Activated CD8-positive, alpha-beta memory T cell treated with anti-CD3 and anti-CD28 coated beads for 36 hours (primary cell): ENCODE measurements around the gene CUEDC1. TPM values are rescaled to one million over a fixed set of nuclear protein-coding genes. Genes with fewer than 3 reads are reported as not detected.

ENCODE experiments used
- CTCF ChIA-PET: fragments of 350-600 bp; sonication (Branson Sonifier 250); formaldehyde crosslinking; loops from one replicate; lab custom pipeline; 2021; ENCODE audit warnings: antibody characterized with exemption; lab: Charles Lee
- POLR2A ChIA-PET: fragments of 350-600 bp; sonication (Branson Sonifier 250); formaldehyde crosslinking; loops from one replicate; lab custom pipeline; 2021; ENCODE audit warnings: antibody characterized with exemption; lab: Charles Lee
- total RNA-seq, 2 experiments: library from RNA; stranded (reverse); gene quantifications; one replicate each; pipeline ENCODE4 v1.2.3, GENCODE V29; 2021

Gene CUEDC1
- total RNA-seq, 2 experiments from 2014 or later: 0.30 TPM; not detected in 1

DNA sequence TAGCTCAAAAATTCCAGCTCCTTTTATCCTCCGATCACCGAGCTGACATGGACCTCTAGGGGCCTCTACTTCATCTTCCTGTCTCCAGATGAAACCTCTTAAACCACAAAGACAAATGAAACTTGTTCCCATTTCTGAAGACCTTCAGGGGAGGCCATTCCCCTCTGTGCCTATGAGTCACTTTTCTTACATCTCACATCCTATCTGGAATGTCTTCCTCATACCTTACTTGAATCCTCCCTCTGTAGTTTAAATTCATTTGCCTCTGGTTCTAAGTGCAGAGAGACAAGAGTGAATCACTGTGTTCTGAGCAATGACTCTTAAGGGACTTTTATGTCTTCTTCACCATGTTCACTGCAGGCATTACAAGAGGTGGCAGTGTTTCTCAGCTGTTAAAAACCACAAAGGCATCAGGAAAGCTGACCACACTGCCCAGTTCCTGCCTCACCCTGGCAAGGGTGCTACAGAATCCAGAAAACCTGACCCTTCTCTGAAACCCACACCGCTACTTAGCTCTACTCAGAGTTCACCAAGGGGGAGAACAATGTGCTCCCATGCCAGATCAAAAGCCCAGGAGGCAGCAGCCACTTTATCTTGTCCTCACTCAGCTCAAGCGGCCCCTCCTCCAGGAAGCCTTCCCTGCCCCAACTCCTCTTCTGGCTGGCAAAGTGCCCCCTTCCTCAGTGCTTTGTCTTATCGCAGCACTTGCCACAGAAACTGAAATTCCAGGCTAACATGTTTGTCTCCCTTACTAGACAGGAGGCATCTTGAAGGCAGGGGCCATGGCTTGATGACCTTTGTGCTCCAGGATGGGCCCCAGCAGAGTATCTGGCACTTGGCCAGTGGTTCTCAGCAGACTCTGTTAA lies 6.4 kb downstream of the CUEDC1 start:
- POLR2A ChIA-PET: no interaction called here

GRCh38 chr17:57948169-57948554 lies 7.0 kb downstream of the CUEDC1 start:
- ChIA-PET POLR2A (no interaction called here), CTCF (no interaction called here)

More for the DNA sequence above, 6.4 kb downstream of the CUEDC1 start:
- CTCF ChIA-PET: interaction anchor here (1.8 kb wide), 1 partner anchor 9 kb away, joined by 4 read pairs; no protein-coding TSS in a partner anchor

GRCh38 chr17:57947369-57947768 lies 7.8 kb downstream of the CUEDC1 start:
- CTCF ChIA-PET: interaction anchor here (0.6 to 1.1 kb wide), 2 partner anchors 8 to 47 kb away, joined by 3 to 7 read pairs; no protein-coding TSS in a partner anchor
- POLR2A ChIA-PET: interaction anchor here (0.9 kb wide), 1 partner anchor 41 kb away, joined by 4 read pairs; the partner anchor contains the start of gene VEZF1

GRCh38 chr17:57946798-57947358 lies 8.3 kb downstream of the CUEDC1 start:
- POLR2A ChIA-PET: interaction anchor here (0.6 to 0.9 kb wide), 2 partner anchors 41 to 50 kb away, joined by 4 read pairs; partner anchors contain the start of gene VEZF1
- CTCF ChIA-PET: interaction anchor here (0.6 to 1.1 kb wide), 2 partner anchors 9 to 47 kb away, joined by 3 to 7 read pairs; no protein-coding TSS in a partner anchor

GRCh38 chr17:57945996-57946797 lies 9.0 kb downstream of the CUEDC1 start:
- POLR2A ChIA-PET: interaction anchor here (0.6 to 0.9 kb wide), 2 partner anchors 42 to 51 kb away, joined by 4 read pairs; partner anchors contain the start of gene VEZF1
- CTCF ChIA-PET: interaction anchor here (0.5 kb wide), 1 partner anchor 50 kb away, joined by 3 read pairs; no protein-coding TSS in a partner anchor

DNA sequence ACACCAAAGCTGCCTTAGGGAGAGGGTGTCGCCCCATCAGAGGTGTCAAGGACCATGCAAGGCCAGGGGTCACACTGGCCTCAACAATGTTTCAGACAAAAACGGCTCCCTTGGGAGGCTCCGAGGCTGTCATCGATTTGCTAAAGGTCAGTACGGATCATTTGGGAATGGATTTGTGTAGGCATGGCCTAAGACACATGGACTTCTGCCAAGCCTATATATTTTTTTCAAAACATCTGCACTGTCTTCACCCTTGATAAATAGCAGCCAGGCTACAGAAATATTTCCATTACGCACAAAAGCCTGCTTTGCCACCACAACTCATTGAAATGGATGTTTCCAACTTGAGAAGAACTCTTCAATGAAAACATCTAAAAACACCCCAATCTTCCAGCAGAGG lies 10.3 kb downstream of the CUEDC1 start:
- ChIA-PET POLR2A (no interaction called here), CTCF (no interaction called here)

- CTCF ChIA-PET: no interaction called here
- POLR2A ChIA-PET: no interaction called here
Observed at GRCh38 chr17:57943645-57944044, 11.6 kb downstream of the CUEDC1 start.

DNA sequence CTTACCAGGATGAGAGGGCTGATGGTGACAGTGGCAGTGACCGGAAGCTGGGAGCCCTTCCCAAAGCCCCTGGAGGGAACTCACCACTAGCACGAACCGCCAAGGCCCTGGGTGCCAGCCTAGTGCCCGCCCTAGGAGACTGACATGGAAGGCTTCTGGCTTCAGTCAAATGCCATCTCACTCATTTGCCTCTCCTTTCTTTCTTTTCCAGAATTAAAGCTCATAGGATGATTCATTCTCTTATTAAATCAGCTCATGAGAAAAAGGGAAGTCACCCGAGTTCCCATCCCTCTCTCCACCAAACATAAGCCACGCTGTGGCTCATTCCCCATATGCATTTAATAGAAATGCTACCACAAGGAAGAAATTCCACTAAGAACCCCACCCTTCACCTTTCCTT lies 12.1 kb downstream of the CUEDC1 start:
- POLR2A ChIA-PET: no interaction called here
- CTCF ChIA-PET: no interaction called here

DNA sequence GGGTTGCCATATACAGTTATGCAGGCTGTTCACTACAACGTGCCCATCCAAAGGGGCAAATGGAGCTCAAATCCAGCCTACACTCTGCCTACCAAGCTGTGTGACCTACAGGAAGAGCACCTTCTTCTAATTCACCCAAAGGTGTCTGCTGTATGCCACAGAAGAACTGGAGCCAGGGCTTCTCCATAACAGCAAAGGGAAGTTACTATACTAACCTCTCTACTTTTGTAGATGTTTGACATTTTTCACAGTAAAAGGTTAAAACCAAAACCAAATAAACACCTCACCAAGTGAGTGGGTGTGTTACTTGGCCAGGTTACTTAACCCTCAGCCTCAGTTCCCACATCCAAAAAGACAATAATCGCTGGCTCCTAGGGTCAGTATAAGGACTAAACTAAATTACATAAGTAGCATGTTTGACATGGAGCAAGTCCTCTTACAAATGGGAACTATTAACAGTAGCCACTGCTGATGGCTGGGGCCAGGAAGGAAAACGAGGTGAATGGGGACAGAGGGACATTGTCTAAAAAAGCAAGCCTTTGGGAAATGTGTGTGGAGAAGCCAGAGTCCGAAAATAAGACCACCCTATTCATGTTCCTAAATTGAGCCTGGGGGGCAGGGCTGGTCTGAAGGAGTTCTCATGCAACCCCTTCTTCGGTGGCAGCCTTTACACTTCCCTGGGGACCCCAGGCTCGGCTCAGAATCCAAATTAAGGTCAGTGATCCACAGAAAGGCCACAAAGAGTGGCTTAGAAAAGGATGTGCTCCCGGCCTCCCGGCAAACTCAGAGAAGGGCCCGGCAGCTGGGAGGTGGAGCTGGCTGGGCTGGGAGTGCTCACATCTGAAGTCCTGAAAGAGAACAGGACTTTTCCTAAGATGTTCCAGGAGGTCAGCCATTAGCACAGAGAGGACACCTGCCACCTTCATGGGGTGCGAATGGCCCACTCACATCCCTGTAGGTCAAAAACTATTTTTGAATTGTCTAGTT lies 13.5 kb downstream of the CUEDC1 start:
- CTCF ChIA-PET: interaction anchor here (1.6 kb wide), 1 partner anchor 11 kb away, joined by 3 read pairs; no protein-coding TSS in a partner anchor
- POLR2A ChIA-PET: no interaction called here

- CTCF ChIA-PET: interaction anchor here (1.2 to 1.8 kb wide), 3 partner anchors 9 to 90 kb away, joined by 3 to 4 read pairs (median 3); no protein-coding TSS in a partner anchor
- POLR2A ChIA-PET: no interaction called here
Observed at GRCh38 chr17:57940653-57941329, 14.4 kb downstream of the CUEDC1 start.

GRCh38 chr17:57940231-57940630 lies 15.0 kb downstream of the CUEDC1 start:
- ChIA-PET CTCF (interaction anchor here (0.7 to 1.8 kb wide), 5 partner anchors 9 to 90 kb away, joined by 3 to 4 read pairs (median 3); no protein-coding TSS in a partner anchor), POLR2A (interaction anchor here (0.7 kb wide), 1 partner anchor 53 kb away, joined by 7 read pairs; no protein-coding TSS in a partner anchor)

DNA sequence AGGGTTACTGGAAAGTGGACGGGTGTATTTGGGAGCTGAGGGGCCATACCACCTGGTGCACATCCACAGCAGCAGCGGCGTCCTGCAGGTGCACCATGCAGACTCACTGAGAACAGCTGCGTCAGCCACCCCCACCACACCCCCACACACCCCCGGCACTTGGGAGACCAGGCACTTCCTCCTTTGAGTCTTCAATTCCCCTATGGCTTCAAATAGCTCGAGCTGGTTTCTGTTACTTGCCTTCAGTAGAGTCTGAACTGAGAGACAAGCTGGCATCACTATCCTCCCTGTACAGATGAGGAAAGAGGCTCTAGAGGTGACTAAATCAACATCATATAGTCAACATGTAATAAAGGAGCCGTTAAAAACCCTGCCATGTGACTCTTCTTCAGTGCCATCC lies 15.4 kb downstream of the CUEDC1 start:
- CTCF ChIA-PET: interaction anchor here (0.7 to 1.8 kb wide), 4 partner anchors 10 to 89 kb away, joined by 3 to 4 read pairs (median 4); no protein-coding TSS in a partner anchor
- POLR2A ChIA-PET: interaction anchor here (0.7 kb wide), 1 partner anchor 54 kb away, joined by 7 read pairs; no protein-coding TSS in a partner anchor

DNA sequence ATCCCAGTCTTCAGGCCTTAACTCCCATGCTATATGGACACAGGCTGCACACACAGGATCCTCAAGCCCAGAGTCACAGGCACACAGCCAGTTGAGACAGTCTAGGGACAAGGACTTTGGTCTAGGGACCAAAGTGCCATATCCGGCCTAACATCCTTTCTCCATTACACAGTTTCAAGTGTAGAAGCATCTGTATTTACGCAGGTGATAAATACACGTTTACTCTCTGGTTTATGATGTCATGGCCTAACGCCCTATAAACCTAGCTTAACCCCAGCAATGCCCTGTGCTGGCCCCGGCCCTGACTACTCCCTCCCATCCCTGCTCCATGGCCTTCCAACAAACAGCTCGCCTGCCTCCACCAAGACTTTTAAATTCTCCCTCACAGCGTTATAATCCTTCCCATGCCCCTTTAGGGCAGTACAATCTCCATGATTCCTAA lies 17.1 kb downstream of the CUEDC1 start:
- POLR2A ChIA-PET: no interaction called here
- CTCF ChIA-PET: interaction anchor here (0.7 kb wide), 1 partner anchor 13 kb away, joined by 3 read pairs; no protein-coding TSS in a partner anchor

GRCh38 chr17:57937492-57937891 lies 17.7 kb downstream of the CUEDC1 start:
- ChIA-PET CTCF (interaction anchor here (0.7 kb wide), 1 partner anchor 13 kb away, joined by 3 read pairs; no protein-coding TSS in a partner anchor), POLR2A (no interaction called here)

DNA sequence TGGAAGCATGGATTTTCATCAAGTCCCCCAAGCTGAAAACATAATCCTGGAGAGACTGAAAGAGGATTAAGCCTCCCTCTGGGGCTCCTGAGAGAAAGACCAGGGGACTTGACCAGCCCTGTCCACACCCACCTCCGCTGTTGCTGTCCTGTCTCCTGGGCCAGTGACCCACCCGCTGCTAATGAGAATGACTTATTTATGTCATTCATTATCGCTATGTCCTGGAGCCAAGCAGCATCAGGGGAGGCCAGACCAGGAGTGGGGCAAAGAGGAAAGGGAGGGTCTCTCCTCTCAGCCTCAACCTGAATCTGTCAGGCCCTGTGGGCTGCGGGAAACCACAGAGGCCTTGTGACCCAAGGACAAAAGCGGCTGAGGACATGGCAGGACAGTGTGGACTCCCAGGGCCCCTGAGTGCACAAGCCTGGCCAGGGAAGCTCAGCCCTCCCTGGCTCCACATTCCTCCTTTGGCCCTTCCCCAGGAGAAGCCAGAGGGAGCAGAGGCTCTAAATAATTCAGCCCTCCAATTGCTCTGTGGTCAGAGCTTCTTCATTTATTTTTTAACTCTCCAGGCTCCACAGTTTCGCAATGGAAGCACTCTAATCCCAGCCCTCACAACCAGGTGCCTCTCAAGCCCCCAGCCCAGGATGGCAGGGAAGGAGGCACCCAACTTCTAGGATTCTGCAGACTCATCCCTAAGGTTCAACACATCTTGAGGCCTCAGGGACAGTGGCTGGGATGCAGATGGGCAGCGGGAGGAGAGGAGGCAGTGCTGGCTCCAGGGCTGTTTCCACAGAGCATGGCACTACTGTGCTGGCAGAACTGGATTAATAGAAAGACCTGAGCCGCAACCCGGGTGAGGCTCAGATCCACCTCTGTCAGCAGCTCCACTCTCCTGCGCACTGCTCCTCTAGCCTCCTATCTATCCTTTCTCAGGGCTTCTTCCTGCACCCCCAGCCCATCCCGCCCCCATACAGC lies 19.1 kb downstream of the CUEDC1 start:
- CTCF ChIA-PET: no interaction called here
- POLR2A ChIA-PET: no interaction called here
